GM18502 (cell line): ENCODE measurements around the gene SGIP1.
A peak's percentile ranks its signal among the peaks of the same experiment; 100 is the strongest.
"Not testable (repeated sequence)": the region's sequence is repeated elsewhere in the genome, so short reads cannot be mapped to it uniquely, and the experiment has no call there.

Experiments used
- ATAC-seq: cut with Tn5 transposase; IDR thresholded peaks from one replicate; pipeline ENCODE4 v1.9.1; 2021; ENCODE audit warnings: mild to moderate bottlenecking; ENCODE audit not compliant: unreplicated experiment, poor library complexity

SGIP1 gene

GRCh38 chr1:66788231-66788939 lies 254.4 kb downstream of the SGIP1 start:
- peak; percentile 87 for ATAC-seq

GRCh38 chr1:66791621-66792610 lies 258.0 kb downstream of the SGIP1 start:
- ATAC-seq = no peak

GRCh38 chr1:66795839-66796238 lies 261.9 kb downstream of the SGIP1 start:
- not testable (repeated sequence) for ATAC-seq
